GM12878 (cell line): Measurements from ENCODE around the gene FOXO1. TPM values are rescaled to one million over a fixed set of nuclear protein-coding genes. Genes with fewer than 3 reads are reported as not detected.

Experiments used
- ATAC-seq: fragments of 200-7000 bp; cut with Tn5 transposase; 3 replicates; pipeline ENCODE4 v1.9.1; 2020; ENCODE audit warnings: mild to moderate bottlenecking, moderate library complexity
- BruUV-seq: library from RNA; stranded (reverse); fragments of 400-500 nt; replicated peaks from 2 replicates; lab custom pipeline; 2021; lab: Mats Ljungman, UMichigan
- CTCF ChIA-PET: fragments of 300-600 bp; sonication (Branson Sonifier 250); formaldehyde crosslinking; extraction: SDS; loops from one replicate; lab custom pipeline; 2021; ENCODE audit warnings: inconsistent platforms; lab: Yijun Ruan, JAX
- POLR2A ChIA-PET: fragments of 350-600 bp; formaldehyde crosslinking; extraction: SDS; loops from one replicate; lab custom pipeline; 2021; ENCODE audit warnings: inconsistent platforms; lab: Charles Lee
- RAD21 ChIA-PET: fragments of 300-600 bp; sonication (Branson Sonifier 250); formaldehyde crosslinking; loops from one replicate; lab custom pipeline; 2023; ENCODE audit warnings: antibody characterized with exemption; ENCODE audit not compliant: unreplicated experiment; lab: Charles Lee
- SMC1A ChIA-PET: fragments of 300-600 bp; sonication (Branson Sonifier 250); formaldehyde crosslinking; loops from one replicate; lab custom pipeline; 2023; ENCODE audit not compliant: unreplicated experiment, uncharacterized antibody; lab: Charles Lee
- DNase-seq: peaks from one replicate; pipeline ENCODE4 v3.0.0-alpha.2; 2011; ENCODE audit warnings: low read depth, low spot score
- FAIRE-seq: peaks from 3 replicates; lab custom pipeline; 2011; peaks lifted over from hg19 to GRCh38; lab: Jason Lieb, UNC
- H2AFZ ChIP-seq: 2 replicates; pipeline ENCODE4 v1.6.0; 2011; ENCODE audit warnings: low read depth, low read length, control low read depth; ENCODE audit not compliant: control insufficient read depth
- H3K27ac ChIP-seq: 2 replicates; pipeline ENCODE4 v1.5.1; 2011; ENCODE audit warnings: control low read depth; ENCODE audit not compliant: control insufficient read depth, insufficient read depth
- H3K27me3 ChIP-seq, 2 experiments: replicated peaks in 1 of 2; 2 replicates each; pipeline versions ENCODE4 v1.6.0 to v1.6.1; 2011; ENCODE audit warnings: low read length in 1 of 2; ENCODE audit not compliant: control insufficient read depth in 2 of 2, insufficient read depth in 2 of 2
- H3K36me3 ChIP-seq, 2 experiments: 2 replicates each; pipeline ENCODE4 v1.5.1; 2011; ENCODE audit warnings: low read length in 1 of 2; ENCODE audit not compliant: control insufficient read depth in 2 of 2, insufficient read depth in 2 of 2
- H3K4me1 ChIP-seq: 2 replicates; pipeline ENCODE4 v1.6.1; 2011; ENCODE audit warnings: mild to moderate bottlenecking, low read length, moderate library complexity, mixed read lengths; ENCODE audit not compliant: control insufficient read depth, insufficient read depth
- H3K4me2 ChIP-seq: 2 replicates; pipeline ENCODE4 v1.6.0; 2011; ENCODE audit warnings: control low read depth; ENCODE audit not compliant: control insufficient read depth, insufficient read depth
- H3K4me3 ChIP-seq: fragments of 200-600 bp; sonication (generic); 2 replicates; pipeline ENCODE4 v1.5.1; 2016
- H3K79me2 ChIP-seq: 2 replicates; pipeline ENCODE4 v1.6.0; 2011; ENCODE audit warnings: low read length; ENCODE audit not compliant: control insufficient read depth, insufficient read depth
- H3K9ac ChIP-seq: 2 replicates; pipeline ENCODE4 v1.8.0; 2011; ENCODE audit warnings: low read length, control low read depth, mixed read lengths; ENCODE audit not compliant: control insufficient read depth, insufficient read depth
- H3K9me3 ChIP-seq: replicated peaks from 3 replicates; pipeline ENCODE4 v1.5.1; 2011; ENCODE audit warnings: mild to moderate bottlenecking, low read length; ENCODE audit not compliant: control insufficient read depth, insufficient read depth
- H4K20me1 ChIP-seq: 2 replicates; pipeline ENCODE4 v1.6.0; 2011; ENCODE audit not compliant: control insufficient read depth, insufficient read depth
- IRF5 ChIP-seq: fragments of 450-650 bp; IDR thresholded peaks from 2 replicates; pipeline ENCODE4 v1.6.1; 2017; ENCODE audit warnings: borderline replicate concordance
- SMAD5 ChIP-seq: IDR thresholded peaks from 2 replicates; pipeline ENCODE4 v1.6.1; 2016; ENCODE audit warnings: antibody characterized with exemption, low read depth
- ZNF687 ChIP-seq: fragments of 450-650 bp; IDR thresholded peaks from 2 replicates; pipeline ENCODE4 v1.6.1; 2017; ENCODE audit warnings: mild to moderate bottlenecking, moderate library complexity
- WGBS: methylation state at CpG from one replicate; pipeline ENCODE4 v1.1.6; 2016; ENCODE audit warnings: low lambda C conversion rate; ENCODE audit not compliant: insufficient replicate concordance, insufficient coverage; ENCODE audit errors: missing lambda C conversion rate; 5-methylcytosine and 5-hydroxymethylcytosine counted together
- in situ Hi-C: fragments of 300-500 bp; cut with MboI; formaldehyde crosslinking; loops from 9 replicates; pipeline ENCODE4 v1.14.3; 2018; ENCODE audit warnings: mixed read lengths
- intact Hi-C: fragments of 100-400 bp; cut with micrococcal nuclease; formaldehyde crosslinking; loops from one replicate; pipeline ENCODE4 v1.14.2; 2022; ENCODE audit not compliant: unreplicated experiment
- polyA plus RNA-seq, 11 experiments: library from polyadenylated mRNA; depleted of rRNA in 4 of 11; unstranded in 6 of 11; stranded (reverse) in 5 of 11; fragments of >200 nt; fragmentation: Nextera tagmentation in 4 of 11; fragmentation: Illumina TruSeq in 1 of 11; extraction: Ambion mirVana in 4 of 11; extraction: Trizol in 1 of 11; gene quantifications; 1 replicate in 1 of 11; 2 replicates in 10 of 11; pipeline versions ENCODE4 v1.2.1 to v1.2.3, GENCODE V29; 2011 to 2016; ENCODE audit warnings: inconsistent platforms in 2 of 11, missing spikeins in 2 of 11, low read depth in 1 of 11
- total RNA-seq, 4 experiments: library from RNA; depleted of rRNA in 3 of 4; stranded (reverse); fragments of >200 nt in 3 of 4; fragmentation: Illumina TruSeq in 1 of 4; extraction: Trizol in 1 of 4; gene quantifications; 2 replicates each; pipeline versions ENCODE4 v1.2.1 to v1.2.3, GENCODE V29; 2013 to 2021

FOXO1 gene
- total and polyA plus RNA-seq, 10 of the 15 experiments (the other 5 are each of a cell fraction or from before 2014, with no cell fraction given): 0.58 to 8.3 (median 0.88) TPM

GRCh38 chr13:40622246-40622645 lies 44.2 kb downstream of the FOXO1 start:
- FAIRE-seq: no peak
- Histone ChIP-seq H4K20me1 (no peaks in the 10 kb centered on the region), H3K27me3 (no peaks in the 10 kb centered on the region), H3K4me2 (no peak overlapping the region), H3K9ac (no peak overlapping the region), H3K4me1 (peaks cover 7% of the 10 kb centered on the region), H3K4me3 (no peak overlapping the region), H3K27ac (no peak overlapping the region), H3K79me2 (peaks cover 17% of the 10 kb centered on the region), H3K9me3 (no peaks in the 10 kb centered on the region), H2AFZ (no peak overlapping the region), H3K36me3 (no peaks in the 10 kb centered on the region; a peak in 1 of 4 replicates)
- intact Hi-C loops (no loop called here), in situ Hi-C loops (no loop called here)
- ATAC-seq: no peak
- 83% methylated on average over 1 of the region's 1 CpG for WGBS
- CTCF ChIA-PET: interaction anchor here (0.7 to 1.0 kb wide), 2 partner anchors 10 to 553 kb away, joined by 3 to 4 read pairs; no protein-coding TSS in a partner anchor
- BruUV-seq: no TSS peak
- TF ChIP-seq ZNF687 (no peak), IRF5 (no peak), SMAD5 (no peak)
- SMC1A ChIA-PET: interaction anchor here (0.6 to 1.3 kb wide), 4 partner anchors 13 to 1305 kb away, joined by 3 to 5 read pairs (median 4); no protein-coding TSS in a partner anchor
- RAD21 ChIA-PET: no interaction called here
- no peak for DNase-seq
- POLR2A ChIA-PET: no interaction called here
